GM19395 (cell line): Measurements from ENCODE around the gene PLA2G10.
"Not testable (repeated sequence)": the region's sequence is repeated elsewhere in the genome, so short reads cannot be mapped to it uniquely, and the experiment has no call there.

Experiments used
- ATAC-seq: cut with Tn5 transposase; IDR thresholded peaks from one replicate; pipeline ENCODE4 v1.9.1; 2021; ENCODE audit warnings: mild to moderate bottlenecking, moderate library complexity; ENCODE audit not compliant: unreplicated experiment

PLA2G10 gene

DNA sequence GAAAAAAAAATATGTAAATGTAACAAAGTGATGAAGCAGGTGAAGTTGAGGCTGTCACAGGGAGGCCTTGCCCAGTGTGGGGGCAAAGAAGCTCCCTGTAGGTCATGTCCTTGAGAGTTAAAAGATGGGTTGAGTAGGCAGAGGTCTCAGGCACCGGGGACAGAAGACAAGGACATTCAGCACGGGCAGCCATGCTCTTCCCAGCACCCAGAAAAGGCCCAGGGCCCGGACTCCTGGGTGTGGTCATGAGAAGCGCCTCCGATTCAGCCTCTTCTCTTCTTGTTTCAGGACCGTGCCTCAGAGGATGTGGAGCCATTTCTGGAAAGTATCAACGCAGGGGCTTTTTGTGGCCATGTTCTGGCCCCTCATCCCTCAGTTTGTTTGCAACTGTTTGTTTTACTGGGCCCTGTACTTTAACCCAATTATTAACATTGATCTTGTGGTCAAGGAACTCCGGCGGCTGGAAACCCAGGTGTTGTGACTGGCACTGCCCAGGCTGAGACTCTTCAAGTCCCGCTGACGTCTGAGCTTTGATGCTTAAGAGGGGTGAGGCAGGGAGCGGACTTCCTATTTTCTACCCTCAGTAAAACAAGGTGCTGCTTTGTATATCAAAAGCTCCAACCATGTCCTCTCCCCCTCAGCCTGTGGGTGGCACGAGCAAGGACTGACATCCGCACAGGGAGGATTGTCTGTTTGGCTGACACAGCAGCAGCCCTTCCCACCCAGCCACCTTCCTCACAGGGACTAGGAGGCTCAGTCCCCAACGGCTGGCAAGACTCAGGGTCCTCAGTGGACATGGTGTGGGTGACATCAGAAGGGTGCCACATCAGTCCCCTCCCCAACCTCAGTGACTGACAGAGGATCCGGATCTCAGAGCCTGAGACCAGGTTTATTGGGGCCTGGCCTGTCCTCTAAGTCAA, 26.5 kb downstream of the PLA2G10 start:
- ATAC-seq = no peak

DNA sequence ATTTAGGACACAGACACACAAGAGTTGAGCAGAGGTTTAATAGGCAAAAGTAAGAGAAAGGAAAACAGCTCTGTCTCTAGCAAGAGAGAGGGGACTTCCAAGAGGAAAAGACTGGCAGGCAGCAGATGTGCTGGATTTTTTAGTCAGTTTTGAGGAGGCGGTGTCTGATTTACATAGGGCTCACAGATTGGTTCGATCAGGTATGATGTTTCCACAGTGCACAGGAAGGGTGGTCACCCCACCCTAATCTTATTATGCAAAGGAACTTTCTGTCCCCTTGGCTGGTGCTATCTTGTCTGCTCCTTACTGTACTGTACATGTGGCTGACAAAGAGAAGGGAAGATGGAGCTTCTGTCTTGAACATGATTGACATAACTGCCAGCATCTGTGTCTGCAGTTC, 36.0 kb downstream of the PLA2G10 start:
- ATAC-seq = peak; percentile 63

DNA sequence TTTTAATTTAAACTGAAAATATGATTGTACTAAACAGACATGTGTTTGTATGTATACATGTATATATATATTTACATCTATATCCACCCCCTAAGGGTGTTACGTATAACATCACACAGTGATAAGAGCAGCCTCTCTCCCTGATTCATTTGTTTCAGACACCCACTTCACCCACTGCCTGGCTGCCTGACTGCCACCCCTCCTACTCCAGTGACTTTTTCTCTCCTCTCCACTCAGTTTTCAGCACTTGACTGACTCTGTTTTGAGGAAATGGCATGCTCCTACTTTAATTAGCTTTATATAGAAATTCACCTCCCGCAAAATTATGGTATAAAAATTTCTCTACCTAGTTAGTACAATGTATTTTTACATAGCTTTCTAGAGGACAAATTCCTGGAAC, 41.4 kb downstream of the PLA2G10 start:
- ATAC-seq = no peak

DNA sequence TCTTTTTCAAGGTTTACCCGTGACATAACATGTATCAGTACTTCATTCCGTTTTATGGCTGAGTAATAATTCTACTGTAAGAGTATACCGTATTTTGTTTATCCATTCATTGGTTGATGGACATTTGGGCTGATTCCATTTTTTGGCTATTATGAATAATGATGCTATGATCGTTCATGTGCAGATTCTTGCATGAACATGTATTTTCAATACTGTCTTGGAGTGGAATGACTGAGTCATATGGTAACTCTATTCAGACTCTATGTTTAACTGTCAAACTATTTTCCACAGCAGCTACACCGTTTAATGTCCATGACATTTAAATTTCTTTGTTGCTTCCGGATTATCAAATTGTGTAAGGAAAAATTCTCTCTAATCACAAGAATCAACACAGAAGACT, 43.5 kb downstream of the PLA2G10 start:
- no peak for ATAC-seq

DNA sequence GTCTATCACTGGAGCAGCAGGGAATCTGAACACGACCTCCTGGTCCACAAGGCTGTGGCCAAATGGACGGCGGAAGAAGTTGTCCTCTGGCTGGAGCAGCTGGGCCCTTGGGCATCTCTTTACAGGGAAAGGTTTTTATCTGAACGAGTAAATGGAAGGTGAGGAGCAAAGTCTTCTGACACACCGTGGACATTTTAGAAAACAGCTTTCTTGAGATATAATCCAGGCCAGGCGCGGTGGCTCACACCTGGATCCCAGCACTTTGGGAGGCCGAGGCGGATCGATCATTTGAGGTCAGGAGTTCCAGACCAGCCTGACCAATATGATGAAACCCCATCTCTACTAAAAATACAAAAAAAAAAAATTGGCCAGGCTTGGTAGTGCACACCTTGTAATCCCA, 44.3 kb downstream of the PLA2G10 start:
- ATAC-seq = no peak

DNA sequence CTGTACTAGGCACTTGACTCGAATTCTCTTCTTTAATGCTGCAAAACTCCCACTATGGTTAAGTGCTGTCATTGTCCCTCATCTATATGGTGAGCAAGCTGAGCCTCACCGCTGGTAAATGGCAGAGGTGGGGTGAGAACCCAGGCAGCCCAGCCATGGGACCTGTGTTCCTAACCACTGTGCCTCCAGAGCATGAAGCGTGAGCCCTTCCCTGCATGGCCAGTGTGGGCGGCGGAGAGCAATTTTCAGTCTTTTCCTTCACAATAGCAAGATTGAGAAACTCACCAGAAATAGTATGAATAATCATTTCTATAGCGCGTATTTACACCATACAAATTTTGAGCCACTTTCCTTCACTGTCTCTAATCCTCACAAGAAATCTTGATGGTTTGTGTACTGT, 52.2 kb downstream of the PLA2G10 start:
- no peak for ATAC-seq

DNA sequence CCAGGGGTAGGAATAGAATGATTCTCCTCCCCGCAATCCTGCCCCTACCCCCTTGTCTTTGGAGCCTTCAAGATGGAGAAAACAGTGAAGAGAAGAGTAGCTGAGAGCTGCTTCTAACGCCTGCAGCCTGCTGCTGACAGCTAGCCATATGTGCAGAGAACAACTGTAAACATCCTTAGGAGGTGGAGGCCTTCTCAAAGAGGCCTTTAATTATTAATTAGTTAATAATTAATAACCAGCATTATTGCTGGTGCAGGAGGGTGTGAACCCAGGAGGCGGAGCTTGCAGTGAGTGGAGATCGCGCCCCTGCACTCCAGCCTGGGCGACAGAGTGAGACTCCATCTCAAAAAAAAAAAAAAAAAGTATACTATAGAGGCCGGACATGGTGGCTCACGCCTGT, 52.9 kb downstream of the PLA2G10 start:
- ATAC-seq = no peak

DNA sequence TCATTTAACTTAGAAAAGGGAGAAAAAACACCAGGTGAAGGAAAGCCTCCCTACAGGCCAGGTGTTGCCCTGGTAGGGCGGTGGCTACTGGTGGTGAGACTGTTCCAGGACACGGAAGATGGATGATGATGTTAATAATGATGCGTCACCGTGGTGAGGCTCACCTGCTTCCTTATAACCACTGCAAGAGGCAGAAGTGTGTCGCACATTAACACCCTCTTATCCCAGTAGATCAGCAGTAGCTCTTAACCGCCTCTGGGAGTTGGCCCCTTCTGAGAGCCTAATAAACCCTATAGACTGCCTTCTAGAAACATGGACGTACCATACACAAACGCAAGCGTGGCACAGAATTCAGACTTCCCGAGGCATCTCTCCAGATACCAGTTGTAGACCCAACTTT, 53.6 kb downstream of the PLA2G10 start:
- no peak for ATAC-seq

DNA sequence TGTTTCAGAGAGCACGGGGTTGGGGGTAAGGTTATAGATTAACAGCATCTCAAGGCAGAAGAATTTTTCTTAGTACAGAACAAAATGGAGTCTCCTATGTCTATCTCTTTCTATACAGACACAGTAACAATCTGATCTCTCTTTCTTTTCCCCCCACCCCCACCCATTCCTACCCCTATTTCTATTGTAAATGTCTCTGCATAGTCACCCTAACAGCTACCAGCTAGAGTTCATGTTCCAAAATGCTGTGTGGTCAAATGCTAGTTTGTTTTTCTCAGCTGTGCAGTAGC, 57.2 kb downstream of the PLA2G10 start:
- ATAC-seq = not testable (repeated sequence)

DNA sequence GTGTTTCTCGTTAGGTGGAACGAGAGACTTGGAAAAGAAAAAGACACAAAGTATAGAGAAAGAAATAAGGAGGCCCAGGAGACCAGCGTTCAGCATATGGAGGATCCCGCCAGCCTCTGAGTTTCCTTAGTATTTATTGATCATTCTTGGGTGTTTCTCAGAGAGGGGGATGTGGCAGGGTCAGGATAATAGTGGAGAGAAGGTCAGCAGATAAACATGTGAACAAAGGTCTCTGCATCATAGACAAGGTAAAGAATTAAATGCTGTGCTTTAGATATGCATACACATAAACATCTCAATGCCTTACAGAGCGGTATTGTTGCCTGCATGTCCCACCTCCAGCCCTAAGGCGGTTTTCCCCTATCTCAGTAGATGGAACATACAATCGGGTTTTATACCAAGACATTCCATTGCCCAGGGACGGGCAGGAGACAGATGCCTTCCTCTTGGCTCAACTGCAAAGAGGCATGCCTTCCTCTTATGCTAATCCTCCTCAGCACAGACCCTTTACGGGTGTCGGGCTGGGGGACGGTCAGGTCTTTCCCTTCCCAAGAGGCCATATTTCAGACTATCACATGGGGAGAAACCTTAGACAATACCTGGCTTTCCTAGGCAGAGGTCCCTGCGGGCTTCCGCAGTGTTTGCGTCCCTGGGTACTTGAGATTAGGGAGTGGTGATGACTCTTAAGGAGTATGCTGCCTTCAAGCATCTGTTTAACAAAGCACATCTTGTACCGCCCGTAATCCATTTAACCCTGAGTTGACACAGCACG, 57.7 kb downstream of the PLA2G10 start:
- not testable (repeated sequence) for ATAC-seq

DNA sequence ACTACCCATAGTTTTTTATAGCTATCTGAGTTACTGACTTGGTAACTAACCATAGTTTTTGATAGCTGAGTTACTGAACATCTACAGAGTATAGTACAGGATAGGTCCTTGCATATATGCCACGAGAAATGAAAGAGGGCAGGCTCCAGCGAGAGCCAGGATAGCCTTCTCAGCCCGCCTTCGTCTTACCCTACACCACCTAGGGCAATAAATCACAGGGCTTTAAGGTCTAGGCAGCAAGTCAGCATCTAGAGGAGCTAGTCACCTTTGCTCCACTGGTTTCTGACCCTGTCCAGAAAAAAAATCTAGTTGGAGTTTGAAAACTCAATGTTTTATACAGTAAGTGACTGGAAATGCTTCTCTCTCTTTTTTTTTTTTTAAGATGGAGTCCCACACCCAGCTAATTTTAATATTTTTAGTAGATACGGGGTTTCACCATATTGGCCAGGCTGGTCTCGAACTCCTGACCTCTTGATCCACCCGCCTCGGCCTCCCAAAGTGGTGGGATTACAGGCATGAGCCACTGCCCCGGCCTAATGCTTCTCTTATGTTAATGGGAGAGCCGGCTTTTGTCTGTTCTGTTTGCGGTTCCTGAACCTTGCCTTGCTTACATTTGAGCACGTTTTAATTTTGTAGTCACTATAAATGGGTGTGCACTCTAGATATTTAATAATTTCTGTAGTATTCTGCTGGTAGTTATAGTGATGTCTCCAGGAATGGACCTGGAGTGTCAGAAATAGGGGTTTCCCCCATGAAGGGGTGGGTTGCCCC, 58.5 kb downstream of the PLA2G10 start:
- no peak for ATAC-seq

DNA sequence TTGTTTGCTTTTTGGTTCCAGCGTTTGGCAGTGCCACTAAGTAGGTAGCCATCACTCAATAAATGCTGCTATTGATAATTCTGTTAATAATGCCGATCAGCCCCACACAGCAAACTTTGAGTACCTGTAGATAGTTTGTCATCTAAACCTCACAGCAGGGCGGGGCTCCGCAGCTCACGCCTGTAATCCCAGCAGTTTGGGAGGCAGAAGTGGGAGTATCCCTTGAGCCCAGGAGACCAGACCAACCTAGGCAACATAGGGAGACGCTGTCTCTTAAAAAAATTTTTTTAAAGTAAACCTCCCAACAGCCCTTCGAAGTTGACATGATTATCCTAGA, 59.8 kb downstream of the PLA2G10 start:
- no peak for ATAC-seq

DNA sequence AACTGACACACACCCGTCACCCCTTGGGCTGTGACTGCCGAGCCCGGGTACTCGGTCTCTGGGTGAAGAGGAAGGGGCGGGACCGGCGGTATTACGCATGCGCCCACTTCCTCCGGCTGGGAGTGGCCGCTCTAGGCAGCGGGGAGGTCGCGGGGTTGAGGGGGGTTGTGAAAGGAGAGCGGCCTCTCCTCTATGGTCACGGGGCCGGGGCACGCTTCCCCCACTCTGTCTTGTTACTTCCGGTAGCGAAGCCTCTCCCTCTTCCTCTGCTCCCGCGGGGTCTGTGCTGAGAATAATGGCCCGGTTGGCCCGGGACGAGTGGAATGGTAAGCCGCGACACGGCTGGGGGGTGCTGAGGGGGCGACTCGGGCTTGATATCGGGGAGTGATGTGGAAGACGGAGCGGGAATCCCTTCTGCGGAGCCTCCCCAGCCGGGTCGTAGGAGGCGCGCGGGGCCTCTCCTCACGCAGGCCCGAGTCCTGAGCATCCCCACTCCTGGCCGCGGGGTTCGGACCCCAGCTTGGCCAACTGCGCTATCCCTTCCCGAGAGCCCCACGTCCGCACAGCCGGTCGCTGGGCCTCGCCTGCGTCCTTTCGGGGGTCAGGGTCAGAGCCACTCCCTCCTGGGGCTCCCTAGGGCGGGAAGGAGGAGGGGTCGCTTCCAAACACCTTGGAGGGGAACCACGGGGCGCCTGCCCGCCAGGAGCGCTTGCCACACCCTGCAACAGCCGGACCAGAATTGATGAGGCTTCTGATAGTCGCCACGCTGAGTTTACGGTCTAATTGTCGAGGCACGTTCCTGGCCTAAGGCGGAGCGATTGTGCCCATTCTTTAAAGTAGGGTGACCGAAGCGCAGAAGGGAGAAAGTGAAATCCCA, 61.2 kb downstream of the PLA2G10 start, which contains the start of gene BFAR:
BFAR (plus strand) TSS at position 259 of the 877 bp plus-strand sequence. CDS start 11,396 bp downstream, outside the sequence.
- ATAC-seq = peak; percentile 76

DNA sequence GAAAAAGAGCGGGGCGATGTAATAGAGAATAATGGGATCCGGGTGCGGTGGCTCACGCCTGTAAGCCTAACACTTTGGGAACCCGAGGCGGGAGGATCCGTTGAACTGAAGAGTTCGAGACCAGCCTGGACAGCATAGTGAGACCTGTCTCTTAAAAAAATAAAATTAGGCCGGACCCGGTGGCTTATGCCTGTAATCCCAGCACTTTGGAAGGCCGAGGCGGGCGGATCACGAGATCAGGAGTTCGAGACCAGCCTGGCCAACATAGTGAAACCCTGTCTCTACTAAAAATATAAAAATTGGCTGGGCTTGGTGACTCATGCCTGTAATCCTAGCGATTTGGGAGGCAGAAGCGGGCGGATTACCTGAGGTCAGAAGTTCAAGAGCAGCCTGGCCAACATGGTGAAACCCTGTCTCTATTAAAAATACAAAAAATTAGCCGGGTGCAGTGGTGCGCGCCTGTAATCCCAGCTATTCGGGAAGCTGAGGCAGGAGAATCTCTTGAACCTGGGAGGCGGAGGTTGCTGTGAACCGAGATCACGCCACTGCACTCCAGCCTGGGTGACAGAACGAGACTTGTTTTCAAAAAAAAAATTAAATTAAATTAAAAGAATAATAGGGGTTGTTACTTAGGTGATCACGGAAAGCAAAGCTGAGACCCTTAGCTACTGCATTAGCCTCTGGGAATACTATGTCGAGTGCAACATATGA, 63.3 kb downstream of the PLA2G10 start:
- not testable (repeated sequence) for ATAC-seq

DNA sequence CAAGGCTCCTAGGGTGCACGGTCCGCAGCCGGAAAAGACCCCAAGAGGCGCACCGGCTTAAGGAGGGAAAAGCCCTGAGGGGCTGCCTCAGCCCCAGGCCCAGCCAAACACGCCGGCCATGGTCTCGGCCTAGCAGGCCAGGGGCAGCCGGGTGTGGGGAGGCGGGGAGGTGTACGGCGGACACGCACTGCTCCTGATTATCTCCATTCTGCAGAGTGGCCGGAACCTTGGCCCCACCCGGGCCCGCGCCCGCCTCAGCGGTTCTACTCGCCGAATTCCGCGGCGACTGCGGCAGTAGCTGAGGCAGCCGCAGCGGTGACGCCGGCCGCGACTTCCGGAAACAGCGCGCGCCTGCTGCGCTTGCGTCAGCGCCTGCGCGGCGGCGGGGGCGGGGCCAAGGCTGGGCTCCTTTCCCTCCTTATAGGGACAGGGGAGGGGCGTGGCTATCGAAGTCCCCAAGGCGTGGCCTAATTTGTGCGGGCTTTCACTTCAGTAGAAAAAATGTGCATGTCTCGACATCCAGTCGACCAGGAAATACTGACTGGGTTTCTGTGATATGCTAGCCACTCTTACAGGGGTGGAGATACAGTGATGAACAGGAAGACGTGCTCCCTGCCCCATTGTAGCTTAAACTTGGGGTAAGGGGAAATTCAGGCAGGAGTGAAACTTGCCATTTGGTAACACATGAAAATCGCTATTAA, 64.0 kb downstream of the PLA2G10 start, which contains the start of gene PARN:
PARN (minus strand) TSS at position 342 of the 701 bp plus-strand sequence; CDS start at position 207, 135 bp downstream.
- ATAC-seq = peak; percentile 44

DNA sequence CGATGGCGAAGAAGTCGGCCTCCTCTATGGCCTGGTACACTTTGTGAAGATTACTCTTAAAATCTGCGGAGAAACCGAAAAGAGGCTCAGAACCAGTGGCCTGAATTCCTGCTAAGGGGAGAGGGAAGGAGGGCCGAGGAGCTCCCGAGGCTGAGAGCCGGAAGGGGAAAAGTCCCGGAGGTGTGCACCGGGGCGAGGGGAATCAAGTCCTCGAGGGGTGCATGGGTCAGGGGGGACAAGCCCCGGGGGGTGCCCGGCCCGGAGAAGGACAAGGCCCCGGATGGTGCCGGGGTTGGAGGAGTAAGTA, 64.5 kb downstream of the PLA2G10 start:
- ATAC-seq = peak; percentile 8

DNA sequence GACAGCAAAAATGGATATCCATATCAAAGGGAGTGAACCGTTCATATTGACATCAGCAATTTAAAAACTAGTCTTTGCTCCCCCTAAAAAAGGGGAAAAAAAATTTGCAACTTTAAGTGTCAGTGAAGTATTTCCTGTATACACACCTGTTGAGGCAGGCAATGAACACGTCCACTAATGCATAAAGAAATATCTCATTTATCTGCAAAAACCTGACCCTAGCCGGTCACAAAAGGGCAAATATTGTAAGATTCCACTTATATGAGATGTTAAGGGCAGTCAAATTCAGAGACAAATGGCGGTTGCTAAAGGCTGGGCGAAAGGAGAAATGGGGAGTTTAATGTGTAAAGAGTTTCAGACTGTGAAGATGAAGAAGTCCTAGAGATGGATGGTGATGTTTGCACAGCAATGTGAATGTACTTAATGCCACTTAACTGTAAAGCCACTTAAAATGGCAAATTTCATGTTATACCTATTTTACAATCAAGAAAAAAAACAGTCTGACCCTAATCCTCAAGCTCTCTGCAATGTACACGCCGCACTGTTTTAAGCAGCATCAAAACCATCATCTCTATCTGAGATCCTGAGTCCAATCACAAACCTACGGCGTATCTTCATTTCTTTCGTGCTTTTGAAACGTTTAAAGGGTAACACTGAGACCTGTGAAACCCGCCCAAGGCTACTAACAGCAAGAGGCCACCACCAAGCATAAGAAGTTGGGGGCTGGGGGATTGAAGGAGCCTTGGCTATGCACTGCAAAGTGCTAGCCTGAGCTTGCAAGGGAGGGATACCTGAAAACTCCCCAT, 65.1 kb downstream of the PLA2G10 start:
- ATAC-seq = no peak

DNA sequence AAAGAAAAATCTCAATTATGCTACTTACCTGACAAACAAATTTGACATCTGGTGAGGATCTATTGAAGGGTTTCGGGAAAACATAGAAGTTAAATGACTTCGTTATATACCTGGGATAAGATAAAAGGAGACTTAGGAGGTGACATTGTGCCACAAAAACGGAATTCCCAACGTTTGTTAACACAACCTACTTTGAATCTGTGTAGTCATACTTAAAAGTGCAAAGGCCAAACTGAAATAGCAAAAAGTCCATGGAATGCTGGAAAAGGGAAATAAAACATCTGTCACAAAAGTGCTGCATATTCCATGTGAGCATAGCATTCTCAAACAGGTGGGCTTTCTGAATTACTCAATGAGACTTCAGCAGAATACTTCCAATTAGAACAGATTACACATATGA, 67.0 kb downstream of the PLA2G10 start:
- ATAC-seq = no peak
